ENCODE data around the gene KCNMB3. TPM values are rescaled to one million over a fixed set of nuclear protein-coding genes. Genes with fewer than 3 reads are reported as not detected.

Gene KCNMB3
- total and polyA plus RNA-seq, 4 donors: 0.44 to 3.1 (median 2.2) TPM

GRCh38 chr3:179268400-179269051, 17.6 kb upstream of the KCNMB3 start:
- H3K27ac ChIP-seq (ENCODE audit: low read depth in 1 of 2, low read length in 2 of 2): no peak overlapping the region
- DNase-seq (ENCODE audit: low spot score): no peak
- no peaks in the 10 kb centered on the region for H3K36me3 ChIP-seq (ENCODE audit: control insufficient read depth in 4 of 4, insufficient read depth in 3 of 4, low read depth in 1 of 4, low read length in 3 of 4)
- no peak overlapping the region for H3K9ac ChIP-seq (ENCODE audit: low read depth in 1 of 2, low read length in 2 of 2)
- no peak overlapping the region for H3K4me3 ChIP-seq (ENCODE audit: low read depth in 1 of 3, low read length in 3 of 3)
- no peaks in the 10 kb centered on the region for H3K9me3 ChIP-seq (ENCODE audit: control insufficient read depth in 4 of 4, low read length in 3 of 4)
- no peaks in the 10 kb centered on the region for H3K4me1 ChIP-seq (ENCODE audit: control insufficient read depth in 4 of 4, insufficient read depth in 4 of 4, low read length in 3 of 4)
- no peak for TF ChIP-seq TAF1 (conservative IDR thresholded peaks at IDR 0.05)
- TF ChIP-seq JUND (IDR thresholded peaks at IDR 0.05): no peak
- TF ChIP-seq RAD21 (IDR thresholded peaks at IDR 0.05): no peak
- no peak for TF ChIP-seq HNF4G (IDR thresholded peaks at IDR 0.05)
- no peak for TF ChIP-seq HNF4A (conservative IDR thresholded peaks at IDR 0.05)
- TF ChIP-seq YY1 (IDR thresholded peaks at IDR 0.05): no peak
- no peak for TF ChIP-seq MAX (IDR thresholded peaks at IDR 0.05)
- TF ChIP-seq GABPA (IDR thresholded peaks at IDR 0.05 in 1 of 2, conservative IDR thresholded peaks at IDR 0.05 in 1 of 2): no peak
- TF ChIP-seq FOXA2 (IDR thresholded peaks at IDR 0.05): no peak
- no peak for TF ChIP-seq EGR1 (IDR thresholded peaks at IDR 0.05; ENCODE audit: low read depth in 2 of 2)
- TF ChIP-seq CTCF (IDR thresholded peaks at IDR 0.05; ENCODE audit: low read depth, low read length, missing input control): no peak
- TF ChIP-seq NR2F2 (IDR thresholded peaks at IDR 0.05): no peak
- TF ChIP-seq REST (IDR thresholded peaks at IDR 0.05): no peak
- TF ChIP-seq FOXA1 (IDR thresholded peaks at IDR 0.05): no peak
- 45% methylated on average over 4 of the region's 4 CpGs for WGBS
- peaks cover 0 to 3% (median 0%) of the 10 kb centered on the region in 4 donors for H3K27me3 ChIP-seq (ENCODE audit: control insufficient read depth in 4 of 4, insufficient read depth in 4 of 4, low read length in 3 of 4)

- TF ChIP-seq NR2F2 (IDR thresholded peaks at IDR 0.05) (no peak), TAF1 (conservative IDR thresholded peaks at IDR 0.05) (no peak), GABPA (IDR thresholded peaks at IDR 0.05 in 1 of 2, conservative IDR thresholded peaks at IDR 0.05 in 1 of 2) (no peak), FOXA2 (IDR thresholded peaks at IDR 0.05) (no peak)
- Histone ChIP-seq H3K27ac (ENCODE audit: low read depth in 1 of 2, low read length in 2 of 2) (no peak overlapping the region), H3K9me3 (ENCODE audit: control insufficient read depth in 4 of 4, low read length in 3 of 4) (no peaks in the 10 kb centered on the region), H3K27me3 (ENCODE audit: control insufficient read depth in 4 of 4, insufficient read depth in 4 of 4, low read length in 3 of 4) (peaks cover 0 to 3% (median 0%) of the 10 kb centered on the region in 4 donors), H3K4me1 (ENCODE audit: control insufficient read depth in 4 of 4, insufficient read depth in 4 of 4, low read length in 3 of 4) (no peaks in the 10 kb centered on the region), H3K4me3 (ENCODE audit: low read depth in 1 of 3, low read length in 3 of 3) (no peak overlapping the region), H3K36me3 (ENCODE audit: control insufficient read depth in 4 of 4, insufficient read depth in 3 of 4, low read depth in 1 of 4, low read length in 3 of 4) (no peaks in the 10 kb centered on the region), H3K9ac (ENCODE audit: low read depth in 1 of 2, low read length in 2 of 2) (no peak overlapping the region)
- 82% methylated on average over 21 of the region's 21 CpGs for WGBS
- DNase-seq (ENCODE audit: low spot score): no peak
Observed at GRCh38 chr3:179266701-179267211, 15.8 kb upstream of the KCNMB3 start.

All from liver (tissue), 9 donors.